HepG2 (cell line): ENCODE results near the gene POC1A. TPM values are rescaled to one million over a fixed set of nuclear protein-coding genes. Genes with fewer than 3 reads are reported as not detected.

Source experiments
- ATAC-seq: fragments of 200-7000 bp; cut with Tn5 transposase; 3 replicates; pipeline ENCODE4 v1.9.1; 2020; ENCODE audit warnings: mild to moderate bottlenecking, moderate library complexity
- BruUV-seq: library from RNA; stranded (reverse); fragments of 400-500 nt; replicated peaks from 2 replicates; lab custom pipeline; 2021; lab: Mats Ljungman, UMichigan
- CTCF ChIA-PET: fragments of 300-600 bp; formaldehyde crosslinking; extraction: SDS; loops from one replicate; lab custom pipeline; 2021; ENCODE audit warnings: low total read pairs, inconsistent platforms, low intra/inter-chr PET ratio; lab: Yijun Ruan, JAX
- POLR2A ChIA-PET: fragments of 350-600 bp; sonication (Branson Sonifier 250); formaldehyde crosslinking; loops from one replicate; lab custom pipeline; 2020; ENCODE audit warnings: antibody characterized with exemption, inconsistent platforms; lab: Yijun Ruan, JAX
- DNase-seq: peaks from one replicate; pipeline ENCODE4 v3.0.0-alpha.2; 2015; ENCODE audit warnings: low spot score
- FAIRE-seq: peaks from 3 replicates; lab custom pipeline; 2011; peaks lifted over from hg19 to GRCh38; lab: Jason Lieb, UNC
- H2AFZ ChIP-seq: one replicate; pipeline ENCODE4 v1.6.1; 2011; ENCODE audit warnings: low read length, inconsistent platforms
- H3K27ac ChIP-seq: fragments of 300-600 bp; 3 replicates; pipeline ENCODE4 v1.8.0; 2011; ENCODE audit warnings: mixed run types, mild to moderate bottlenecking, mixed read lengths, low read length, inconsistent platforms; ENCODE audit not compliant: insufficient read depth; ENCODE audit errors: extremely low read length
- H3K27me3 ChIP-seq, 2 experiments: fragments of 200-600 bp in 1 of 2; 2 replicates in 1 of 2; 3 replicates in 1 of 2; pipeline versions ENCODE4 v1.6.0 to v1.8.0; 2011; ENCODE audit warnings: low read length in 2 of 2, mild to moderate bottlenecking in 2 of 2, moderate library complexity in 2 of 2, inconsistent platforms in 1 of 2; ENCODE audit not compliant: insufficient read depth in 2 of 2, control insufficient read depth in 1 of 2
- H3K36me3 ChIP-seq, 2 experiments: fragments of 200-600 bp in 1 of 2; replicated peaks in 1 of 2; 2 replicates in 1 of 2; 3 replicates in 1 of 2; pipeline versions ENCODE4 v1.5.1 to v1.8.0; 2011; ENCODE audit warnings: low read length in 2 of 2, inconsistent platforms in 1 of 2; ENCODE audit not compliant: insufficient read depth in 2 of 2, control insufficient read depth in 1 of 2
- H3K4me1 ChIP-seq: 2 replicates; pipeline ENCODE4 v1.5.1; 2012; ENCODE audit warnings: low read length, inconsistent platforms; ENCODE audit not compliant: insufficient read depth
- H3K4me2 ChIP-seq: 2 replicates; pipeline ENCODE4 v1.6.0; 2011; ENCODE audit warnings: low read depth, low read length, inconsistent platforms
- H3K4me3 ChIP-seq, 3 experiments: fragments of 200-600 bp in 1 of 3; sonication (generic), shearing (Covaris generic) in 1 of 3; replicated peaks in 1 of 3; 2 replicates each; pipeline ENCODE4 v1.5.1; 2011 to 2016; ENCODE audit warnings: low read length in 3 of 3, inconsistent platforms in 2 of 3, low read depth in 2 of 3, mild to moderate bottlenecking in 2 of 3, control low read depth in 1 of 3, mixed read lengths in 1 of 3; ENCODE audit not compliant: insufficient read depth in 1 of 3
- H3K79me2 ChIP-seq: one replicate; pipeline ENCODE4 v1.6.1; 2011; ENCODE audit warnings: low read length, inconsistent platforms; ENCODE audit not compliant: insufficient read depth
- H3K9ac ChIP-seq: 2 replicates; pipeline ENCODE4 v1.6.0; 2011; ENCODE audit warnings: mild to moderate bottlenecking, low read depth, low read length, inconsistent platforms; ENCODE audit not compliant: insufficient read depth
- H3K9me3 ChIP-seq: 2 replicates; pipeline ENCODE4 v1.5.1; 2012; ENCODE audit warnings: mild to moderate bottlenecking, low read length
- H4K20me1 ChIP-seq: 2 replicates; pipeline ENCODE4 v1.6.0; 2011; ENCODE audit warnings: inconsistent platforms, mild to moderate bottlenecking, low read length, moderate library complexity; ENCODE audit not compliant: insufficient read depth
- AGO2 ChIP-seq: fragments of 200-400 bp; formaldehyde crosslinking; optimal IDR thresholded peaks from 2 replicates; pipeline ENCODE3; 2017; ENCODE audit warnings: mild to moderate bottlenecking, low read depth, low read length, moderate library complexity
- ETV6 ChIP-seq: sonication (generic); formaldehyde crosslinking; conservative IDR thresholded peaks from 2 replicates; pipeline ENCODE4 v1.4.0; 2020; ENCODE audit warnings: missing genetic modification reagents
- GABPB1 ChIP-seq: IDR thresholded peaks from 2 replicates; pipeline ENCODE4 v1.6.1; 2016; ENCODE audit warnings: mild to moderate bottlenecking, missing genetic modification reagents, moderate library complexity, missing compliant biosample characterization
- HES4 ChIP-seq: sonication (generic); formaldehyde crosslinking; IDR thresholded peaks from 2 replicates; pipeline ENCODE4 v1.9.0; 2021; ENCODE audit warnings: mild to moderate bottlenecking, missing genetic modification reagents, borderline replicate concordance
- HNRNPL ChIP-seq: fragments of 200-400 bp; formaldehyde crosslinking; IDR thresholded peaks from 2 replicates; pipeline ENCODE4 v1.6.1; 2017; ENCODE audit warnings: mild to moderate bottlenecking, low read depth, low read length
- MED8 ChIP-seq: sonication (generic); formaldehyde crosslinking; IDR thresholded peaks from 2 replicates; pipeline ENCODE4 v1.8.1; 2023; ENCODE audit warnings: mild to moderate bottlenecking, missing genetic modification reagents; ENCODE audit not compliant: insufficient replicate concordance
- WGBS: methylation state at CpG from one replicate; pipeline ENCODE4 v1.1.6; 2017; ENCODE audit warnings: low lambda C conversion rate; 5-methylcytosine and 5-hydroxymethylcytosine counted together
- in situ Hi-C: cut with HindIII; loops from 2 replicates; pipeline ENCODE4 v1.10.0; 2017; ENCODE audit warnings: low pct_unique_long_range_greater_than_20kb; ENCODE audit not compliant: extremely low pct_ligation_motif_present
- intact Hi-C: fragments of 100-400 bp; cut with micrococcal nuclease; formaldehyde crosslinking; loops from one replicate; pipeline ENCODE4 v1.10.0; 2022; ENCODE audit not compliant: unreplicated experiment
- polyA plus RNA-seq, 8 experiments: library from polyadenylated mRNA; depleted of rRNA in 3 of 8; stranded (reverse) in 7 of 8; unstranded in 1 of 8; fragments of >200 nt; fragmentation: Illumina TruSeq in 4 of 8; extraction: Trizol in 4 of 8; gene quantifications; 2 replicates each; pipeline versions ENCODE4 v1.2.1 to v1.2.3, GENCODE V29; 2011 to 2016; ENCODE audit warnings: low read depth in 4 of 8, missing spikeins in 1 of 8, mixed read lengths in 1 of 8; ENCODE audit not compliant: insufficient read depth in 1 of 8
- total RNA-seq, 5 experiments: library from RNA; depleted of rRNA; stranded (reverse); fragments of >200 nt; fragmentation: Illumina TruSeq; extraction: Trizol; gene quantifications; 2 replicates each; pipeline ENCODE4 v1.2.3, GENCODE V29; 2016; ENCODE audit warnings: low read depth in 1 of 5
- TF ChIP-seq, protein P1 (sequence below): sonication (generic); formaldehyde crosslinking; IDR thresholded peaks from 2 replicates; pipeline ENCODE4 v1.4.0; 2020; ENCODE audit warnings: low read depth, mild to moderate bottlenecking, missing genetic modification reagents

The POC1A gene
- total and polyA plus RNA-seq, 2 of the 13 experiments (the other 11 are each of a cell fraction or from before 2014, with no cell fraction given) = 14.6 to 20.0 TPM

DNA sequence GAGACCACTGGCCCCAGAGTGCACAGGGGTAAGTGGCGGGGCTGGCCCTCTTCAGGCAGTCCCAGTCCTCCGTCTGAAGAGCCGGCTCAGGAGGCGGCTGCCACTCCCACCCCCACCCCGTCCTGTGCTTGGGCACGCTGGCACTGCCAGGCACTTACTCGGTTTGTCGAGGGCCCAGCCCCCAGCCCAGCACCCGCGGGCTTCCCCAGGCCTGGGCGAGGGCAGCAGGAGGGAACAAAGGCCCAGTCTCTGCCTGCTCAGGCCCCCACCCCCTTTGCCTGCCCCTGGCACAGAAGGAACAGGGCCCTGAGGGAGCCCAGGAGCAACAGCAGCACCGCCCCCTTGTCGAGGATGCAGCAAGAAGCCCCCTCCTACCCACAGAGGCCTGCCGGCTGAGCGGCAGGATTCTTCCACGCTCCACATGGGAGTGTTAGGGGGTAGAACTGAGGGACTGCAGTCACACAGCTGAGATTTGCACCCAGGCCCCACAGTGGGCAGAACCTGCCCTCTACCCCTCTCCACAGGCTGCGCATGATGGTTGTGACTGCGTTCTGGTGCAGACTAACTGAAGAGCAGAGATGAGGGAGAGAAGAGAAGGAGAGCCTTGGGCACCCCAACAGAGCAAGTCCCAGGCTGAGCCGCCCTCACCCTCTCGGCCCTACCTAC lies 106.8 kb downstream of the POC1A start:
- Histone ChIP-seq H3K4me1 (peaks cover 38% of the 10 kb centered on the region), H3K4me3 (no peak overlapping the region), H3K4me2 (peak overlapping the region; percentile 46), H3K27me3 (no peaks in the 10 kb centered on the region; a peak in 1 of 5 replicates), H3K9ac (peak overlapping the region; percentile 44; the same call in 1 of the 2 replicates), H3K27ac (no peak overlapping the region), H3K79me2 (no peaks in the 10 kb centered on the region), H2AFZ (no peak overlapping the region), H3K36me3 (peaks cover 10 to 25% of the 10 kb centered on the region in 2 experiments; a peak in 4 of 5 replicates), H4K20me1 (no peaks in the 10 kb centered on the region), H3K9me3 (no peaks in the 10 kb centered on the region)
- WGBS = 75% methylated on average over 4 of the region's 20 CpGs
- no peak for FAIRE-seq
- no TSS peak for BruUV-seq
- intact Hi-C loops = no loop called here
- in situ Hi-C loops = no loop called here
- ChIA-PET POLR2A (interaction anchor here (0.9 kb wide), 1 partner anchor 69 kb away, joined by 3 read pairs; no protein-coding TSS in a partner anchor), CTCF (no interaction called here)
- no peak for DNase-seq
- no peak for ATAC-seq
- TF ChIP-seq GABPB1 (CRISPR knock-in tag) = no peak
- TF ChIP-seq AGO2 = peak; percentile 46
- TF ChIP-seq, protein P1, sequence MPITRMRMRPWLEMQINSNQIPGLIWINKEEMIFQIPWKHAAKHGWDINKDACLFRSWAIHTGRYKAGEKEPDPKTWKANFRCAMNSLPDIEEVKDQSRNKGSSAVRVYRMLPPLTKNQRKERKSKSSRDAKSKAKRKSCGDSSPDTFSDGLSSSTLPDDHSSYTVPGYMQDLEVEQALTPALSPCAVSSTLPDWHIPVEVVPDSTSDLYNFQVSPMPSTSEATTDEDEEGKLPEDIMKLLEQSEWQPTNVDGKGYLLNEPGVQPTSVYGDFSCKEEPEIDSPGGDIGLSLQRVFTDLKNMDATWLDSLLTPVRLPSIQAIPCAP = no peak
- TF ChIP-seq HNRNPL = peak; percentile 89
- TF ChIP-seq MED8 (CRISPR knock-in tag) = no peak
- TF ChIP-seq ETV6 (CRISPR knock-in tag) = no peak
- no peak for TF ChIP-seq HES4
